ENCODE data around the gene TRIM40.

DNA sequence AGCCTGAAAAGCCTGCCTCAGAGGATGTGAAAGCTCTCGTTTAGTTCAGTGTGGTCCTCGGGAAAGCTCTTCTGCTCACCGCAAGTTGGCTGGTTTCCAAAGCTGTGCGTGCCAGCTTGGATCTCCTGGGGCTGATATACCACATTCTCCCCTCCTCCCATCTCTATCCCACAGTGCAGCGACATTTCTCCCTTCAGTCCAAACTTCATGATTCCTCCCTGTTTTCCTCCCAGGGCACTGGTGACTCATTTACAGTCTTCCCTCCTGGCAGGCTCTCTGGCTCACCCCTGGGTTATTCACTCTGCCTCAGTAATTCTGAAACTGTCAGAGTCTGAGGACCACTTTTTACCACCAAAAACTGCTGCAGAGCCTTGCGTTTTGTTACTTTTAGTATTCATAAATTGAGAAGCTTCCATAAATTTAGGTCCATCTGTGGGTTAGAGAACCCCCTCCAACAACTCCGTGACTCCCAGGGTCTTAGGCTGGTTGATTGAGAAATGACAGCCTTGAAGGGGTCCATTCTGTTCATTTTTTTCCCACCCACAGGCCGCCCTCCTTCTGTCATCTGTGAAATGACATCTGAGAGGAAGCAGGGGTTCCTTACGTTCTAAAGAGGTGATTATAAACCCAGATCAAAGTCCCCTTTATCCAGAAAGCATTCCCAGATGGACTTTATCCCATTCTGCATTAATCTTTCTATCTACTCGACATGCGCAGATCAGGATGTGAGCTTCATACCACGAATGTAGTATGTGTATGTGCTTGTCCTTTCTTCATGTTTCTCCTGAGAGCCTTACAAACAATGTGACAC is 19.0 kb downstream of the TRIM40 start:
- TF ChIP-seq POLR2AphosphoS5 (IDR thresholded peaks at IDR 0.05; ENCODE audit: low read depth, low read length) (no peak), POLR2A (IDR thresholded peaks at IDR 0.05; ENCODE audit: low read depth, low read length) (no peak)

All from GM12892 (cell line).